ENCODE measurements around the gene TM4SF20. TPM values are rescaled to one million over a fixed set of nuclear protein-coding genes. Genes with fewer than 3 reads are reported as not detected.

The TM4SF20 gene
- polyA plus RNA-seq, 1 donor (not counting 4 experiments of a cell fraction or from before 2014, with no cell fraction given), result not detected

- no peak overlapping the region for H3K27ac ChIP-seq (ENCODE audit: control insufficient read depth, insufficient read depth, low read length)
- H3K27me3 ChIP-seq (ENCODE audit: control insufficient read depth, extremely low read depth, insufficient read depth, low read length), result no peaks in the 10 kb centered on the region
- no peak overlapping the region for H2AFZ ChIP-seq (ENCODE audit: control insufficient read depth, low read length)
- DNase-seq (ENCODE audit: low read depth, low spot score) (no peak), FAIRE-seq (no peak)
- no peak for TF ChIP-seq EZH2 (IDR thresholded peaks at IDR 0.05; ENCODE audit: low read length)
- no peak for TF ChIP-seq CTCF (optimal IDR thresholded peaks at IDR 0.05 in 1 of 3, IDR thresholded peaks at IDR 0.05 in 1 of 3, conservative IDR thresholded peaks at IDR 0.05 in 1 of 3; ENCODE audit: extremely low read depth in 1 of 3, insufficient read depth in 2 of 3, low read length in 3 of 3)
- H3K79me2 ChIP-seq (ENCODE audit: control insufficient read depth, insufficient read depth, low read length), result no peaks in the 10 kb centered on the region
- H3K4me2 ChIP-seq (ENCODE audit: control insufficient read depth, extremely low read depth, insufficient read depth, low read depth, low read length), result no peak overlapping the region
- H3K4me3 ChIP-seq (ENCODE audit: control insufficient read depth in 2 of 3, extremely low read depth in 1 of 3, insufficient read depth in 2 of 3, low read depth in 1 of 3, low read length in 3 of 3), result no peak overlapping the region
- H3K9me3 ChIP-seq (ENCODE audit: control insufficient read depth, low read depth, low read length), result no peaks in the 10 kb centered on the region
- H3K9me1 ChIP-seq (ENCODE audit: control insufficient read depth, extremely low read depth, insufficient read depth, low read length), result no peaks in the 10 kb centered on the region
- no peaks in the 10 kb centered on the region for H3K4me1 ChIP-seq (ENCODE audit: control insufficient read depth, extremely low read depth, insufficient read depth, low read length)
- no peaks in the 10 kb centered on the region for H4K20me1 ChIP-seq (ENCODE audit: control insufficient read depth, extremely low read depth, insufficient read depth, low read length)
- H3K36me3 ChIP-seq (ENCODE audit: control insufficient read depth in 2 of 2, extremely low read depth in 1 of 2, insufficient read depth in 2 of 2, low read length in 2 of 2), result peaks cover 0 to 5% of the 10 kb centered on the region in 2 experiments
- dilution Hi-C loops (cut with MboI; ENCODE audit: extremely low pct_ligation_motif_present, low sequenced_read_pairs), result no loop called here
- H3K9ac ChIP-seq (ENCODE audit: control insufficient read depth, extremely low read depth, insufficient read depth, low read length), result no peak overlapping the region
Measured at GRCh38 chr2:227344231-227344630, 34.9 kb downstream of the TM4SF20 start.

GRCh38 chr2:227341553-227341952 lies 37.6 kb downstream of the TM4SF20 start:
- Histone ChIP-seq H3K4me3 (ENCODE audit: control insufficient read depth in 2 of 3, extremely low read depth in 1 of 3, insufficient read depth in 2 of 3, low read depth in 1 of 3, low read length in 3 of 3) (no peak overlapping the region), H3K27ac (ENCODE audit: control insufficient read depth, insufficient read depth, low read length) (no peak overlapping the region), H4K20me1 (ENCODE audit: control insufficient read depth, extremely low read depth, insufficient read depth, low read length) (no peaks in the 10 kb centered on the region), H3K79me2 (ENCODE audit: control insufficient read depth, insufficient read depth, low read length) (no peaks in the 10 kb centered on the region), H3K9me1 (ENCODE audit: control insufficient read depth, extremely low read depth, insufficient read depth, low read length) (no peaks in the 10 kb centered on the region), H3K27me3 (ENCODE audit: control insufficient read depth, extremely low read depth, insufficient read depth, low read length) (no peaks in the 10 kb centered on the region), H3K9ac (ENCODE audit: control insufficient read depth, extremely low read depth, insufficient read depth, low read length) (no peak overlapping the region), H3K4me2 (ENCODE audit: control insufficient read depth, extremely low read depth, insufficient read depth, low read depth, low read length) (no peak overlapping the region), H3K36me3 (ENCODE audit: control insufficient read depth in 2 of 2, extremely low read depth in 1 of 2, insufficient read depth in 2 of 2, low read length in 2 of 2) (peaks cover 0 to 4% of the 10 kb centered on the region in 2 experiments), H3K4me1 (ENCODE audit: control insufficient read depth, extremely low read depth, insufficient read depth, low read length) (no peaks in the 10 kb centered on the region), H2AFZ (ENCODE audit: control insufficient read depth, low read length) (no peak overlapping the region), H3K9me3 (ENCODE audit: control insufficient read depth, low read depth, low read length) (no peaks in the 10 kb centered on the region)
- no peak for TF ChIP-seq CTCF (optimal IDR thresholded peaks at IDR 0.05 in 1 of 3, IDR thresholded peaks at IDR 0.05 in 1 of 3, conservative IDR thresholded peaks at IDR 0.05 in 1 of 3; ENCODE audit: extremely low read depth in 1 of 3, insufficient read depth in 2 of 3, low read length in 3 of 3)
- no peak for TF ChIP-seq EZH2 (IDR thresholded peaks at IDR 0.05; ENCODE audit: low read length)
- FAIRE-seq (no peak), DNase-seq (ENCODE audit: low read depth, low spot score) (no peak)
- dilution Hi-C loops (cut with MboI; ENCODE audit: extremely low pct_ligation_motif_present, low sequenced_read_pairs), result no loop called here

All from keratinocyte (primary cell).